Measurements from ENCODE around the gene SEMA4F.
"Not testable (repeated sequence)": the region's sequence is repeated elsewhere in the genome, so short reads cannot be mapped to it uniquely, and the experiment has no call there.

SEMA4F gene

DNA sequence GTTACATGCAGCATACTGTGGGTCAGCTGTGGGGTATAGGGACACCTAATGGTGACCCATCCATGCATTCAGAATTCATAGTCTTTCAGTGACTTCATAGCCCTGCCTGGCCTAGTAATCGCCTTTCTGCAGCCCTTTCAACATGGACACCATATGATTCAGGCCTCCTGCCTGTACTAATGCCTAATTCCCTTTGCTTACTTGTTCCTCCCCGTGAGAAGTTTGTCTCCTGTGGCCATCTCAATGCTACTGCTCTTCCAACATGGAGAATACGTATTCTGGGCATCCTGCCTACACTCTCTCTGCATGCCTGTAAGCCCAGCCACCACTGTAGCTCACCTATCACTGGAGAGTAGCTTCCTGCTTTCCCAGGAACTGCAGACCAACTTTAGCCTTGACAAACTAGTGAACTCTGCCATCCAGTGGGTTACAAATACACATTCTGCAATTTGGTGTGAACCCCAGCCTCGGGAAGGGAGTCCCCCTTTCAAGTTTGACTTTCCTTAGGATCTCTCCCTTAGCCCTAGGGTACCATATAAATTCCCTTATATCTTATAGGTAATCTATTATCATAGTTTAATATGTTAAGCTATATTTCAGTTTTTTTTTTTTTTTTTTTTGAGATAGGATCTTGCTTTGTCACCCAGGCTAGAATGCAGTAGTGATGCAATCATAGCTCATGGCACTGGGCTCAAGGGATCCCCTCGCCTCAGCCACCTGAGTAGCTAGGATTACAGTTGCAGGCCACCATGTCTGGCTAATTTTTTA lies 28.2 kb upstream of the SEMA4F start:
- TF ChIP-seq, protein P1, sequence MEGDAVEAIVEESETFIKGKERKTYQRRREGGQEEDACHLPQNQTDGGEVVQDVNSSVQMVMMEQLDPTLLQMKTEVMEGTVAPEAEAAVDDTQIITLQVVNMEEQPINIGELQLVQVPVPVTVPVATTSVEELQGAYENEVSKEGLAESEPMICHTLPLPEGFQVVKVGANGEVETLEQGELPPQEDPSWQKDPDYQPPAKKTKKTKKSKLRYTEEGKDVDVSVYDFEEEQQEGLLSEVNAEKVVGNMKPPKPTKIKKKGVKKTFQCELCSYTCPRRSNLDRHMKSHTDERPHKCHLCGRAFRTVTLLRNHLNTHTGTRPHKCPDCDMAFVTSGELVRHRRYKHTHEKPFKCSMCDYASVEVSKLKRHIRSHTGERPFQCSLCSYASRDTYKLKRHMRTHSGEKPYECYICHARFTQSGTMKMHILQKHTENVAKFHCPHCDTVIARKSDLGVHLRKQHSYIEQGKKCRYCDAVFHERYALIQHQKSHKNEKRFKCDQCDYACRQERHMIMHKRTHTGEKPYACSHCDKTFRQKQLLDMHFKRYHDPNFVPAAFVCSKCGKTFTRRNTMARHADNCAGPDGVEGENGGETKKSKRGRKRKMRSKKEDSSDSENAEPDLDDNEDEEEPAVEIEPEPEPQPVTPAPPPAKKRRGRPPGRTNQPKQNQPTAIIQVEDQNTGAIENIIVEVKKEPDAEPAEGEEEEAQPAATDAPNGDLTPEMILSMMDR (IDR thresholded peaks at IDR 0.05; ENCODE audit: borderline replicate concordance, insufficient read depth, low read depth, low read length): no peak
- no peak overlapping the region for H3K4me3 ChIP-seq (ENCODE audit: low read depth, low read length)

DNA sequence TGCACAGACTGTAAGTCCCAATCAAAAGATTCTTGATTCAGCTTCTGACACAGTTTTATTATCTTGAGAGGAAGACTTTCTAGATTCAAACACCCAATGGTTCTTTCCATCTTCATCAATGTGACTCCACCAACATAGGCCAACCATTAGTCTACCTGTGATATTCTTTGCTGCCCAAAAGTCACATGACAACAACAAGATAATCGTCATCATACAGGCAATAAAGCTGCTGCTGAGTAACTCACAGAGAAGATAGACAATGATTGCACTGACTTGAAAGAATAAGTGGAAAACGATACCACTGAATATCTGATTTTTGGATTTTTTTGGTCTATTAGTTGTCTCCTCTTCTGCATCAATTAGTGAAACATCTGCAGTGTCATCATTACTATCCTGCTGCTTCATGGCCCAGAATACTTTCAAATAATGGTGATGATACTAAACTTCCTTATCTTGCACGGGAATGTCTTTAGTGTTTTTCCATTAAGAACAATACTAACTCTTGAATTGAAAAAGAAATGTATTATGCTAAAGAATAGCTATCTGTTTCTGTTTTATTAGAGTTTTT lies 25.4 kb upstream of the SEMA4F start:
- TF ChIP-seq, protein P1 (IDR thresholded peaks at IDR 0.05; ENCODE audit: borderline replicate concordance, insufficient read depth, low read depth, low read length): no peak
- no peak overlapping the region for H3K4me3 ChIP-seq (ENCODE audit: low read depth, low read length)

DNA sequence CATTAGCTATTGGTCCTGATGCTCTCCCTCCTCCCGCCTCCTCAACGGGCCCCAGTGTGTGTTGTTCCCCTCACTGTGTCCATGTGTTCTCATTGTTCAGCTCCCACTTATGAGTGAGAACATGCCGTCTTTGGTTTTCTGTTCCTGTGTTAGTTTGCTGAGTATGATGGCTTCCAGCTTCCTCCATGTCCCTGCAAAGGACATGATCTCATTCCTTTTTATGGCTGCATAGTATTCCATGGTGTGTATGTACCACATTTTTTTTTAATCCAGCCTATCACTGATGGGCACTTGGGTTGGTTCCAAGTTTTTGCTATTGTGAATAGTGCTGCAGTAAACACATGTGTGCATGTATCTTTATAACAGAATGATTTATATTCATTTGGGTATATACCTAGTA lies 23.6 kb upstream of the SEMA4F start:
- H3K4me3 ChIP-seq (ENCODE audit: low read depth, low read length): not testable (repeated sequence)

DNA sequence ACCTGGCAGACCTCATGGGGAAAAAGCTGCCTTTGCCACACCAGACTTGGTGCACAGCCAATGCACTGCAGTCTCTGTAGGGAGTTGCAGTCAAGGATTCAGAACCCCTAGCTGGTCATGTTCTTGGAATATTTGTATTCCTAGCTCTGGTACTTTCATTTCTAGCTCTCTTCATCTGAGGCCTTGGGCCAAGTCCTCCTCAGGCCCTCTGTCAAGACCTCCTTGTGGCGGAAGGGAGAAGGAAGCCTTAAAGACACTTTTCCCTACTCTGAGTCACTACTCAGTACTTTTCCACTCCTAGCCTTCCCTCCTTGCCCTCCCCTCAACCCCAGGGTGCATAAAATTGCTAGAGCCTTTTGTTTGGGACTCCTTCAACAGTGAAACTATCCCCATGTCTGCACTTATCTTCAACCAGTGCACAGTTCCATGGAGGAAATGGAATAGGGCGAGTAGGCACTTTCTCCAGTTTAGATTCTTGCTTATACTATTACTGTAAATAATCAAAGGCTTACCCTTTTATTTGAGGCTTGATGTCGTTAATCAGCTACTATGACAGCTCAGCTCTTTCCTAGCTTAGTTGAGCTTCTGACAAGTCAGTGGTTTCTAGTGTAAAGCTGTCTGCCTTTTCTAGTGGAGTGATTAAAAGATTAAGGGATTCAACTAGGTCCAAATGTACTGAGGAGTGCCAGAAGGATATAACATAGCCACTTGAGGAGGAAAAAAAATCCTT lies 21.7 kb upstream of the SEMA4F start:
- TF ChIP-seq, protein P1 (IDR thresholded peaks at IDR 0.05; ENCODE audit: borderline replicate concordance, insufficient read depth, low read depth, low read length): 0 out of 2 replicates have a peak, but pooled peaks have one; percentile 8

DNA sequence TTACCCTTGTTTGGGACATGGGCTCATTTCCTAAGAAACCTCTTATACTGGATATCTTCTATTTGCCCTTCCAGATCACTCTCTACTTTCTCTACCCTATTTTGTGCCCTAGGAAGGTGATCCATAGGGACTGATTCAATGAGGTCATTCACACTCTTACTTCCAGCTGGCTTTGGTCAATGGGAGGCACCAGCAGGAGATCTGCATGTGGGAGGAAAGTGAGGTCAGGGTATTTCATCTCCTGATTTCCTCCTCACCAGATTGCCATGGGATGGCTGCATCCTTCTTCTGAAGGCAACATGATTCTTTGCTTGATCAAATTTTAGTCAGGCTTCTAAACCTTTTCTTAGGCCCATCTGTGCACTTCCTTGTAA lies 21.1 kb upstream of the SEMA4F start:
- TF ChIP-seq, protein P1 (IDR thresholded peaks at IDR 0.05; ENCODE audit: borderline replicate concordance, insufficient read depth, low read depth, low read length): no peak
- no peak overlapping the region for H3K4me3 ChIP-seq (ENCODE audit: low read depth, low read length)

More for the DNA sequence above, 21.7 kb upstream of the SEMA4F start:
- no peak overlapping the region for H3K4me3 ChIP-seq (ENCODE audit: low read depth, low read length)

DNA sequence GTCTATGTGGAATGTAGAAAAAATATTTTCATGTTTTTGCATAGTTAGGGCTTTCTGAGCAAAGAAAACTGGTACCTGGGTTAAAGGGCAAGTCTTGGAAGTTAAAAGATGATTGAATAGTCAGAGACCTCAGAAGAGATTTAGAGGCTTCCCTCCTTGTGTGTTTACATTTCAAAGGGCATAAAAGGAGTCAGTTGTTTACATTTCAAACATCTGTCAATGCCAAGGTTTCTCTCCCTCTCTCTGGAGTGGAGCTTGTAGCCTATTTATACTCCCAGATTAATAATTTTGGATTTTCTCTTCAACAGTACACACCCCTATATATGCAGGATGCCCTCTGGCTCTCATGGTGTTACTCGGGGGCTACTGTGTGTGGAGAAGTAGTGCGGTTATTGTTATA lies 14.5 kb upstream of the SEMA4F start:
- TF ChIP-seq, protein P1 (IDR thresholded peaks at IDR 0.05; ENCODE audit: borderline replicate concordance, insufficient read depth, low read depth, low read length): no peak
- no peak overlapping the region for H3K4me3 ChIP-seq (ENCODE audit: low read depth, low read length)

DNA sequence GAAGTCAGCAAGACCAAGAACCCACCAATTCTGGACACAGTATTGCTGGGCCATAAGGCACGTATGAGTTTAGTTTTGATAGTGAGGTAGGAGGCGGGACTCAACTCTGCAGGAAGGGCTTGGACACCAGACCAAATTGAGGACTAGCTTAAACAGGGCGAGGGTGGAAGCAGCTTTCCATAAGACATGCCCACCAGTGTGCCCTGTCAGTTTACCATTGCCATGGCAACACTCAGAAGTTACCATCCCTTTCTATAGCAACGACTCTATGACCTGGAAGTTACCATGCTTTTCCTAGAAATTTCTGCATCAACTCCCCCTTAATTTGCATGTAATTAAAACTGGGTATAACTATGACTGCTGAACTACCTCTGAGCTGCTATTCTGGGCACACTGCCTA lies 8.7 kb upstream of the SEMA4F start:
- TF ChIP-seq, protein P1 (IDR thresholded peaks at IDR 0.05; ENCODE audit: borderline replicate concordance, insufficient read depth, low read depth, low read length): no peak
- H3K4me3 ChIP-seq (ENCODE audit: low read depth, low read length): no peak overlapping the region
